SU-DHL-6 (cell line): ENCODE results near the gene DCT.

Experiments
- H2AFZ ChIP-seq: fragments of 200-600 bp; sonication (generic); 2 replicates; pipeline ENCODE4 v1.6.1; 2014; ENCODE audit warnings: low read depth, mild to moderate bottlenecking, moderate library complexity, mixed read lengths, antibody characterized with exemption, low read length; ENCODE audit not compliant: severe bottlenecking
- H3F3A ChIP-seq: fragments of 200-600 bp; shearing (Covaris generic); 2 replicates; pipeline ENCODE4 v1.6.0; 2016; ENCODE audit warnings: antibody characterized with exemption, mild to moderate bottlenecking; ENCODE audit not compliant: insufficient read depth
- H3K27ac ChIP-seq: fragments of 200-600 bp; sonication (generic); 2 replicates; pipeline ENCODE4 v1.5.1; 2016; ENCODE audit warnings: low read depth, mild to moderate bottlenecking, low read length, moderate library complexity, mixed read lengths
- H3K27me3 ChIP-seq: fragments of 200-600 bp; sonication (generic), shearing (Covaris generic); 2 replicates; pipeline ENCODE4 v1.6.0; 2014; ENCODE audit warnings: mild to moderate bottlenecking, low read length
- H3K36me3 ChIP-seq: fragments of 200-600 bp; sonication (generic); 2 replicates; pipeline ENCODE4 v1.6.1; 2014; ENCODE audit warnings: mild to moderate bottlenecking, low read length, mixed read lengths
- H3K4me2 ChIP-seq: fragments of 300-600, 200-600 bp; shearing (Covaris generic), sonication (generic); 2 replicates; pipeline ENCODE4 v1.6.0; 2014; ENCODE audit warnings: low read length, low read depth, mild to moderate bottlenecking; ENCODE audit not compliant: poor library complexity, severe bottlenecking
- H3K4me3 ChIP-seq: fragments of 200-600 bp; sonication (generic); 2 replicates; pipeline ENCODE4 v1.5.1; 2014; ENCODE audit warnings: antibody characterized with exemption, low read length, mild to moderate bottlenecking, mixed read lengths; ENCODE audit not compliant: insufficient read depth, poor library complexity, severe bottlenecking
- H3K79me2 ChIP-seq: fragments of 200-600 bp; sonication (generic); 2 replicates; pipeline ENCODE4 v1.6.1; 2014; ENCODE audit warnings: mild to moderate bottlenecking, low read length, moderate library complexity; ENCODE audit not compliant: insufficient read depth
- H3K9ac ChIP-seq: fragments of 200-600 bp; sonication (generic); 2 replicates; pipeline ENCODE4 v1.7.0; 2014; ENCODE audit warnings: mild to moderate bottlenecking, low read length
- H3K9me2 ChIP-seq: fragments of 200-600 bp; sonication (generic); replicated peaks from 2 replicates; pipeline ENCODE4 v1.6.1; 2014; ENCODE audit warnings: low read length; ENCODE audit not compliant: insufficient read depth
- H3K9me3 ChIP-seq: fragments of 200-600 bp; sonication (generic); 2 replicates; pipeline ENCODE4 v1.6.1; 2014; ENCODE audit warnings: low read length, mixed read lengths; ENCODE audit not compliant: insufficient read depth
- H4K20me1 ChIP-seq: fragments of 200-600 bp; sonication (generic); 2 replicates; pipeline ENCODE4 v1.6.1; 2014; ENCODE audit warnings: low read depth, mild to moderate bottlenecking, antibody characterized with exemption, low read length, moderate library complexity, mixed read lengths
- EZH2phosphoT487 ChIP-seq: fragments of 200-600 bp; sonication (generic), shearing (Covaris generic); conservative IDR thresholded peaks from 2 replicates; pipeline ENCODE4 v1.6.1; 2018; ENCODE audit warnings: mild to moderate bottlenecking, antibody characterized with exemption, low read length, moderate library complexity, mixed read lengths
- TF ChIP-seq, protein P1 (sequence below): fragments of 200-600 bp; sonication (generic); IDR thresholded peaks from one replicate; pipeline ENCODE4 v1.5.1; 2017; ENCODE audit warnings: antibody characterized with exemption, mild to moderate bottlenecking, low read length, moderate library complexity; ENCODE audit not compliant: insufficient read depth, poor library complexity, severe bottlenecking

Gene DCT

DNA sequence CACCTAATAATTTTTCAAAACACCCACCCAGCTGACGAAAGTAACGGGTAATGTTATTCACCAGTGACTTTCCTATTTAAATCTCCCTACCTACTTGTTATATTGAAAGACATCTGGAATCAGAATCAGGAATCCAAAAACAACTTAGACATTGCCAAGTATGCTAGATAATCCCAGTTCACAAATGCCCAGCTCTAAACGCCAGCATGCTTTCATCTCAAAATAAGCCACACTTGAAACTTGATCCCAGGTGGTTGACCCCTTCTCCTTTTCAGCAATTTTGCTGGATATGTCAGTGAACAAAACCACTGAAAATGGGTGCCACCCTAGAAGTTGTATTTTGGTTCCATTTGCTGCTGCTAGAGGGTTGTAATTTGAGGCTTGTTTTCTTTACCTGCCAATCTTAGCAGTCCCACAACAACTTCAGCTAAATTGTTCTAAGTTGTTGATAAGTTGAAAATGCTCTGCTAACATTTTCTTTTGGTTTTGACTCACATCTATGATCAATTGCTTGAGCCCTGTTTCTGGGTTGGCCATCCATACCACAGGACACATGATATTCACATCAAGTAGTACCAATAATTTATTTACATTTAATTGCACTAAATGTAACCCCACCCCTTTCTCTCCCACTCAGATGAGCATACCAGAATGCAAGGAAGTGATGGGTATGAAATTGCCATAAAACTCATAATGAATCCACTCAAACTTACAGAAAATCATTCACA is 66.4 kb downstream of the DCT start:
- Histone ChIP-seq H3K9me3 (no peaks in the 10 kb centered on the region), H3K4me2 (no peak overlapping the region), H3K4me3 (no peak overlapping the region), H3K36me3 (no peaks in the 10 kb centered on the region), H3K27ac (no peak overlapping the region), H3F3A (no peaks in the 10 kb centered on the region), H2AFZ (no peak overlapping the region), H3K27me3 (no peaks in the 10 kb centered on the region), H4K20me1 (no peaks in the 10 kb centered on the region), H3K9ac (no peak overlapping the region), H3K79me2 (no peaks in the 10 kb centered on the region), H3K9me2 (no peaks in the 10 kb centered on the region)
- TF ChIP-seq, protein P1, sequence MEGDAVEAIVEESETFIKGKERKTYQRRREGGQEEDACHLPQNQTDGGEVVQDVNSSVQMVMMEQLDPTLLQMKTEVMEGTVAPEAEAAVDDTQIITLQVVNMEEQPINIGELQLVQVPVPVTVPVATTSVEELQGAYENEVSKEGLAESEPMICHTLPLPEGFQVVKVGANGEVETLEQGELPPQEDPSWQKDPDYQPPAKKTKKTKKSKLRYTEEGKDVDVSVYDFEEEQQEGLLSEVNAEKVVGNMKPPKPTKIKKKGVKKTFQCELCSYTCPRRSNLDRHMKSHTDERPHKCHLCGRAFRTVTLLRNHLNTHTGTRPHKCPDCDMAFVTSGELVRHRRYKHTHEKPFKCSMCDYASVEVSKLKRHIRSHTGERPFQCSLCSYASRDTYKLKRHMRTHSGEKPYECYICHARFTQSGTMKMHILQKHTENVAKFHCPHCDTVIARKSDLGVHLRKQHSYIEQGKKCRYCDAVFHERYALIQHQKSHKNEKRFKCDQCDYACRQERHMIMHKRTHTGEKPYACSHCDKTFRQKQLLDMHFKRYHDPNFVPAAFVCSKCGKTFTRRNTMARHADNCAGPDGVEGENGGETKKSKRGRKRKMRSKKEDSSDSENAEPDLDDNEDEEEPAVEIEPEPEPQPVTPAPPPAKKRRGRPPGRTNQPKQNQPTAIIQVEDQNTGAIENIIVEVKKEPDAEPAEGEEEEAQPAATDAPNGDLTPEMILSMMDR: no peak
- TF ChIP-seq EZH2phosphoT487: no peak

DNA sequence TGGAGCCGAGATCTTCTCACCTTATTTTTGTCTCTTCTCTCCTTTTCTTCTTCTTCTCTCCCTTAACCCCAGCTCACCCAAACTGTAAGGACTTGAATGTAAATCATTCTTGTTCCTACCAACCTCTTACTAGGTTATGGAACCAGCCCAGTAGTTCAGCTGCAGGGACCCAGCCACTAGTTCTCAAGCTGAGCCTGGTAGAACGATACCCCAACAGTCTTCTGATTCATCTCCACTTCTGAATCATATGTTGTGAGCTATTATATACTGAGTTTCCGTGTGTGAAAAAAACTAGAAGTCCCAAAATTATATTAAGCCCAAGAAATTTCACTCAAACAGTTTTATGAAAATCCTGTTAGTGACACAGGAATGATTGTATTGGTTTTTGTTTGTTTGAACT is 67.7 kb downstream of the DCT start:
- Histone ChIP-seq H4K20me1 (no peaks in the 10 kb centered on the region), H3K27ac (no peak overlapping the region)
- TF ChIP-seq, protein P1: no peak
- no peak for TF ChIP-seq EZH2phosphoT487

DNA sequence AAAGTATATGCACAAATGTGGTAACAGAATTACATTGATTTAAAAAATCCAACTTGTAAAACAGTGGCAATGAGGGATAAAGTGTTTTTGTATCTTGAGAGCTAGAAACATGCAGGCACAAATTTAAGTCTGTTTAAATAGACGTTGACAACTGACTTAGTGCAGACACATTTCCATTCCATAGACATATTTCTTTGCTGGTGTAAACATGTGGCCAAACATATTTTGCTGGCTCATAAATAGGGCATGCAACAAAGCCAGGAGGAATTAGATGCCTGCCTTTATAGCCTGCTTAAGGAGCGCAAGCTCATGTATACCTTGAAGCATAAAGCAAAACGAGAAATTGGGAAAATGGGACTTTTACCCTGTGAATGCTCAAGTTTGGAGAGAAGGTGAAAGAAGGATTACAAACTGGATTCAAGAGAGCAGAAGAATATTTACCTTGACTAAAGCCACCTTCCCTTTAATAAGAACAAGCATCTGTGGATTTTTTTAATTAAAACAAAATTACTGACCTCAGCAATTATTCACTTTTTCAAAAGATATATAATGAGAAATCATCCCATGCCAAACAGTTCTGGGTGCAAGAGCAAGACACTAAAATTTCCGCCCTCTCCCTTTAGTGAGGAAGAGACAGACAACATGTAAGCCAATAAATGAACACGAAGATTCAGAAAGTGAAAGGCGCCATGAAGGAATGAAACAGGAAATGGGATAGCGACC is 71.0 kb downstream of the DCT start:
- no peak for TF ChIP-seq EZH2phosphoT487
- TF ChIP-seq, protein P1: no peak
- no peaks in the 10 kb centered on the region for H3K27me3 ChIP-seq

More for the DNA sequence above, 67.7 kb downstream of the DCT start:
- no peak overlapping the region for H2AFZ ChIP-seq
- no peaks in the 10 kb centered on the region for H3K36me3 ChIP-seq
- no peak overlapping the region for H3K4me3 ChIP-seq
- H3K27me3 ChIP-seq: no peaks in the 10 kb centered on the region
- no peaks in the 10 kb centered on the region for H3K9me2 ChIP-seq
- no peaks in the 10 kb centered on the region for H3K79me2 ChIP-seq
- H3K9me3 ChIP-seq: no peaks in the 10 kb centered on the region
- no peak overlapping the region for H3K4me2 ChIP-seq
- no peaks in the 10 kb centered on the region for H3F3A ChIP-seq
- no peak overlapping the region for H3K9ac ChIP-seq

More for the DNA sequence above, 71.0 kb downstream of the DCT start:
- Histone ChIP-seq H3K4me3 (no peak overlapping the region), H3K9me2 (no peaks in the 10 kb centered on the region), H4K20me1 (no peaks in the 10 kb centered on the region), H3F3A (no peaks in the 10 kb centered on the region), H3K36me3 (no peaks in the 10 kb centered on the region), H3K27ac (no peak overlapping the region), H3K4me2 (no peak overlapping the region), H2AFZ (no peak overlapping the region), H3K9ac (no peak overlapping the region), H3K79me2 (no peaks in the 10 kb centered on the region), H3K9me3 (no peaks in the 10 kb centered on the region)
